Astrocyte (in vitro differentiated cells and primary cell): ENCODE data around the gene KNOP1. TPM values are rescaled to one million over a fixed set of nuclear protein-coding genes. Genes with fewer than 3 reads are reported as not detected.

Source experiments
- DNase-seq: peaks from one replicate; pipeline ENCODE4 v3.0.0-alpha.2; 2010; ENCODE audit warnings: low read depth
- FAIRE-seq: peaks from 2 replicates; lab custom pipeline; 2011; peaks lifted over from hg19 to GRCh38; lab: Jason Lieb, UNC
- H2AFZ ChIP-seq: 2 replicates; pipeline ENCODE4 v1.6.0; 2012; ENCODE audit warnings: low read depth, low read length, inconsistent platforms
- H3K27ac ChIP-seq: 2 replicates; pipeline ENCODE4 v1.5.1; 2011; ENCODE audit warnings: low read depth, low read length, inconsistent platforms
- H3K27me3 ChIP-seq: 2 replicates; pipeline ENCODE4 v1.6.0; 2011; ENCODE audit warnings: low read length, inconsistent platforms; ENCODE audit not compliant: insufficient read depth
- H3K36me3 ChIP-seq: 2 replicates; pipeline ENCODE4 v1.5.1; 2011; ENCODE audit warnings: low read length, inconsistent platforms; ENCODE audit not compliant: insufficient read depth
- H3K4me1 ChIP-seq: 2 replicates; pipeline ENCODE4 v1.5.1; 2011; ENCODE audit warnings: low read length, inconsistent platforms; ENCODE audit not compliant: insufficient read depth
- H3K4me2 ChIP-seq: 2 replicates; pipeline ENCODE4 v1.6.0; 2012; ENCODE audit warnings: low read length, inconsistent platforms
- H3K4me3 ChIP-seq: 2 replicates; pipeline ENCODE4 v1.5.1; 2011; ENCODE audit warnings: low read depth, mild to moderate bottlenecking, low read length, inconsistent platforms; ENCODE audit not compliant: insufficient read depth
- H3K79me2 ChIP-seq: 2 replicates; pipeline ENCODE4 v1.6.0; 2012; ENCODE audit warnings: mild to moderate bottlenecking, low read length, inconsistent platforms; ENCODE audit not compliant: insufficient read depth
- H3K9ac ChIP-seq: 2 replicates; pipeline ENCODE4 v1.6.0; 2012; ENCODE audit warnings: mild to moderate bottlenecking, low read length, inconsistent platforms
- H3K9me3 ChIP-seq: 2 replicates; pipeline ENCODE4 v1.5.1; 2012; ENCODE audit warnings: low read depth, mild to moderate bottlenecking, low read length, inconsistent platforms; ENCODE audit not compliant: insufficient read depth
- H4K20me1 ChIP-seq: 2 replicates; pipeline ENCODE4 v1.6.0; 2012; ENCODE audit warnings: low read length, inconsistent platforms; ENCODE audit not compliant: insufficient read depth
- H3K27ac Mint-ChIP-seq: one replicate; pipeline ENCODE4 v1.8.0; 2021; ENCODE audit warnings: mild to moderate bottlenecking, mixed read lengths; ENCODE audit not compliant: unreplicated experiment
- H3K27me3 Mint-ChIP-seq: one replicate; pipeline ENCODE4 v1.8.0; 2021; ENCODE audit warnings: low read depth, mixed read lengths; ENCODE audit not compliant: unreplicated experiment
- H3K36me3 Mint-ChIP-seq: one replicate; pipeline ENCODE4 v1.8.0; 2021; ENCODE audit warnings: low read depth, mixed read lengths; ENCODE audit not compliant: unreplicated experiment
- H3K4me1 Mint-ChIP-seq: one replicate; pipeline ENCODE4 v1.8.0; 2021; ENCODE audit warnings: low read depth, mixed read lengths; ENCODE audit not compliant: unreplicated experiment
- H3K4me3 Mint-ChIP-seq: one replicate; pipeline ENCODE4 v1.8.0; 2021; ENCODE audit warnings: mild to moderate bottlenecking, moderate library complexity, mixed read lengths; ENCODE audit not compliant: unreplicated experiment
- H3K9me3 Mint-ChIP-seq: one replicate; pipeline ENCODE4 v1.8.0; 2021; ENCODE audit warnings: mild to moderate bottlenecking, mixed read lengths; ENCODE audit not compliant: unreplicated experiment
- CTCF ChIP-seq: IDR thresholded peaks from 2 replicates; pipeline ENCODE4 v1.5.1; 2011; ENCODE audit warnings: low read depth, mild to moderate bottlenecking, inconsistent platforms, low read length, moderate library complexity; ENCODE audit not compliant: insufficient read depth
- EZH2 ChIP-seq: IDR thresholded peaks from 2 replicates; pipeline ENCODE4 v1.6.1; 2012; ENCODE audit warnings: mild to moderate bottlenecking, low read length, inconsistent platforms; ENCODE audit not compliant: insufficient read depth
- total RNA-seq: library from RNA; stranded (reverse); gene quantifications from 2 replicates; pipeline ENCODE4 v1.2.1, GENCODE V29; 2021

The KNOP1 gene
- total RNA-seq, 1 donor from 2014 or later, result 22.9 TPM

- Histone ChIP-seq H3K36me3 (peaks cover 3% of the 10 kb centered on the region), H3K27me3 (no peaks in the 10 kb centered on the region), H3K4me2 (no peak overlapping the region), H3K27ac (no peak overlapping the region), H3K4me3 (no peak overlapping the region), H3K79me2 (no peaks in the 10 kb centered on the region), H3K9ac (no peak overlapping the region), H3K9me3 (no peaks in the 10 kb centered on the region), H3K4me1 (no peaks in the 10 kb centered on the region), H4K20me1 (no peaks in the 10 kb centered on the region), H2AFZ (no peak overlapping the region)
- DNase-seq (no peak), FAIRE-seq (no peak)
- peaks cover 2% of the 10 kb centered on the region for H3K4me1 Mint-ChIP-seq
- H3K27me3 Mint-ChIP-seq, result no peaks in the 10 kb centered on the region
- H3K9me3 Mint-ChIP-seq, result no peaks in the 10 kb centered on the region
- no peak overlapping the region for H3K27ac Mint-ChIP-seq
- H3K4me3 Mint-ChIP-seq, result no peak overlapping the region
- no peak for TF ChIP-seq CTCF
- no peak for TF ChIP-seq EZH2
- H3K36me3 Mint-ChIP-seq, result peaks cover 8% of the 10 kb centered on the region
Measured at GRCh38 chr16:19743816-19744159, 25.8 kb upstream of the KNOP1 start.

GRCh38 chr16:19741354-19741753 lies 23.3 kb upstream of the KNOP1 start:
- FAIRE-seq (no peak), DNase-seq (no peak)
- no peak overlapping the region for H3K4me3 ChIP-seq
- H3K79me2 ChIP-seq, result no peaks in the 10 kb centered on the region
- H2AFZ ChIP-seq, result no peak overlapping the region
- peaks cover 11% of the 10 kb centered on the region for H3K36me3 Mint-ChIP-seq
- peaks cover 3% of the 10 kb centered on the region for H3K36me3 ChIP-seq
- H3K9ac ChIP-seq, result no peak overlapping the region
- no peaks in the 10 kb centered on the region for H3K27me3 Mint-ChIP-seq
- no peaks in the 10 kb centered on the region for H4K20me1 ChIP-seq
- H3K27ac ChIP-seq, result no peak overlapping the region
- H3K9me3 Mint-ChIP-seq, result no peaks in the 10 kb centered on the region
- no peaks in the 10 kb centered on the region for H3K9me3 ChIP-seq
- no peak overlapping the region for H3K27ac Mint-ChIP-seq
- TF ChIP-seq EZH2 (no peak), CTCF (no peak)
- H3K4me1 ChIP-seq, result no peaks in the 10 kb centered on the region
- H3K27me3 ChIP-seq, result no peaks in the 10 kb centered on the region
- no peak overlapping the region for H3K4me3 Mint-ChIP-seq
- H3K4me2 ChIP-seq, result no peak overlapping the region
- H3K4me1 Mint-ChIP-seq, result no peaks in the 10 kb centered on the region

- Histone ChIP-seq H3K27ac (no peak overlapping the region), H3K4me2 (no peak overlapping the region), H3K9ac (no peak overlapping the region), H3K4me1 (no peaks in the 10 kb centered on the region), H3K79me2 (no peaks in the 10 kb centered on the region), H3K9me3 (no peaks in the 10 kb centered on the region), H3K36me3 (peaks cover 3% of the 10 kb centered on the region), H2AFZ (no peak overlapping the region), H3K27me3 (no peaks in the 10 kb centered on the region), H4K20me1 (no peaks in the 10 kb centered on the region), H3K4me3 (no peak overlapping the region)
- Mint-ChIP-seq H3K4me3 (no peak overlapping the region), H3K27me3 (no peaks in the 10 kb centered on the region), H3K4me1 (no peaks in the 10 kb centered on the region), H3K9me3 (no peaks in the 10 kb centered on the region), H3K27ac (no peak overlapping the region), H3K36me3 (peaks cover 15% of the 10 kb centered on the region)
- DNase-seq, result no peak
- TF ChIP-seq EZH2 (no peak), CTCF (no peak)
- no peak for FAIRE-seq
Measured at GRCh38 chr16:19737306-19738038, 19.4 kb upstream of the KNOP1 start.
